GM06990 (cell line): ENCODE measurements around the gene SSPN.

Source experiments
- DNase-seq: peaks from one replicate; pipeline ENCODE4 v3.0.0-alpha.2; 2011; ENCODE audit not compliant: insufficient read length; ENCODE audit errors: extremely low read depth
- H3K27me3 ChIP-seq: replicated peaks from 2 replicates; pipeline ENCODE4 v1.6.0; 2011; ENCODE audit warnings: low read length; ENCODE audit not compliant: control insufficient read depth, insufficient read depth
- H3K36me3 ChIP-seq: 2 replicates; pipeline ENCODE4 v1.5.1; 2011; ENCODE audit warnings: low read length; ENCODE audit not compliant: control insufficient read depth, insufficient read depth
- H3K4me3 ChIP-seq: replicated peaks from 2 replicates; pipeline ENCODE4 v1.5.1; 2011; ENCODE audit warnings: low read depth, mild to moderate bottlenecking, control low read depth, low read length
- CTCF ChIP-seq: IDR thresholded peaks from 2 replicates; pipeline ENCODE4 v1.5.1; 2011; ENCODE audit warnings: low read length, control low read depth, mild to moderate bottlenecking, inconsistent platforms; ENCODE audit not compliant: insufficient read depth, poor library complexity, severe bottlenecking

Gene SSPN

GRCh38 chr12:26162905-26163304, 32.5 kb upstream of the SSPN start:
- TF ChIP-seq CTCF, result no peak
- peak; percentile 66 for DNase-seq
- no peaks in the 10 kb centered on the region for H3K36me3 ChIP-seq
- H3K27me3 ChIP-seq, result no peaks in the 10 kb centered on the region
- H3K4me3 ChIP-seq, result no peak overlapping the region

DNA sequence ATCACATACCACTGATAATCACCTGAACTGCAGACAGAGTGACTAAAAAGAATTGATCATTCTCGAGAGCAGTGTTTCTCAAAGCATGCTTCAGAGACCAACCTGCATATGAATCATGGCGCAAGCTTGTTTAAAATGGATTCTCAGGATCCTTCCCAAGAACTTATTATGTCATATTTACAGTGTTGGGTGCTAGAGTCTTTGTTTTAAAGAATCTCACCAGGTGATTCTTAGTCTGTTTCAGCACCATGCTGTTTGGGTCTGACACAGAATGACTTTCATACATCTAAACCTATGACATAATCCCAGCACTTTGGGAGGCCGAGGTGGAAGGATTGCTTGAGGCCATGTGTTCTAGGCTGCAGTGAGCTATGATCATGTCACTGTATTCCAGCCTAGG, 31.3 kb upstream of the SSPN start:
- H3K36me3 ChIP-seq, result no peaks in the 10 kb centered on the region
- H3K4me3 ChIP-seq, result no peak overlapping the region
- no peaks in the 10 kb centered on the region for H3K27me3 ChIP-seq
- TF ChIP-seq CTCF, result no peak
- no peak for DNase-seq

GRCh38 chr12:26172013-26172412, 23.4 kb upstream of the SSPN start:
- no peaks in the 10 kb centered on the region for H3K27me3 ChIP-seq
- no peak for DNase-seq

GRCh38 chr12:26172539-26172938, 22.8 kb upstream of the SSPN start:
- Histone ChIP-seq H3K27me3 (no peaks in the 10 kb centered on the region), H3K36me3 (no peaks in the 10 kb centered on the region), H3K4me3 (no peak overlapping the region)
- DNase-seq, result no peak
- no peak for TF ChIP-seq CTCF

More at GRCh38 chr12:26172013-26172412, 23.4 kb upstream of the SSPN start:
- Histone ChIP-seq H3K36me3 (no peaks in the 10 kb centered on the region), H3K4me3 (no peak overlapping the region)
- no peak for TF ChIP-seq CTCF

- no peak overlapping the region for H3K4me3 ChIP-seq
- no peak for TF ChIP-seq CTCF
Measured at GRCh38 chr12:26172946-26173552, 22.3 kb upstream of the SSPN start.

DNA sequence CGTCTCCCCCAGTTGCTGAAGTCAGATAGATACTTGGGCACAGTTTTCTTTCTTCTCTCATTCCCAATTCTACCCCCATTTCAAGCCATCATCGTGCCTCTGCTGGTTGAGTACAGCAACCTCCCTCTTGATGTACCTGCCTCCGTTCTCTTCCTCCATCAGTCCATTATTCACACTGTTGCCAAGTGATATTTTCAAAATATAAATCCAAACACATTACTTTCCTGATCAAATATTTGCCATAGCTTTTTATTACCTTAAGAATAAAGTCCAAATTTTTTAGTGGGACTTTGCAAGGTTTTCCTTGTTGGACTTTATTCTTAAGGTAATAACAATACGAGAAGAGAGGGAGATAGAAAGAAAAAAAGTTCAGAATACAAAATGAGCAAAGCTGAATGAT, 18.6 kb upstream of the SSPN start:
- no peaks in the 10 kb centered on the region; the same call in 1 of the 2 replicates for H3K27me3 ChIP-seq
- no peaks in the 10 kb centered on the region for H3K36me3 ChIP-seq
- no peak for DNase-seq
- no peak for TF ChIP-seq CTCF
- no peak overlapping the region for H3K4me3 ChIP-seq

More at GRCh38 chr12:26172946-26173552, 22.3 kb upstream of the SSPN start:
- Histone ChIP-seq H3K36me3 (no peaks in the 10 kb centered on the region), H3K27me3 (no peaks in the 10 kb centered on the region)
- DNase-seq, result no peak
